DOHH2 (cell line): ENCODE data around the gene CELA1.
"Not testable (repeated sequence)": the region's sequence is repeated elsewhere in the genome, so short reads cannot be mapped to it uniquely, and the experiment has no call there.

Source experiments
- H3F3A ChIP-seq: fragments of 200-600 bp; sonication (generic), shearing (Covaris generic); 2 replicates; pipeline ENCODE4 v1.6.0; 2016; ENCODE audit warnings: antibody characterized with exemption, mild to moderate bottlenecking; ENCODE audit not compliant: control insufficient read depth, insufficient read depth
- H3K27ac ChIP-seq: fragments of 200-600 bp; sonication (generic); 2 replicates; pipeline ENCODE4 v1.5.1; 2014; ENCODE audit warnings: low read depth, mild to moderate bottlenecking, low read length, moderate library complexity
- H3K27me3 ChIP-seq: fragments of 200-600 bp; sonication (generic); 2 replicates; pipeline ENCODE4 v1.6.1; 2014; ENCODE audit warnings: mild to moderate bottlenecking, low read length, mixed read lengths; ENCODE audit not compliant: control insufficient read depth
- H3K36me3 ChIP-seq: fragments of 200-600 bp; sonication (generic); 2 replicates; pipeline ENCODE4 v1.6.1; 2014; ENCODE audit warnings: mild to moderate bottlenecking, low read length, moderate library complexity, mixed read lengths; ENCODE audit not compliant: control insufficient read depth
- H3K4me1 ChIP-seq: fragments of 200-600 bp; sonication (generic); 2 replicates; pipeline ENCODE4 v1.6.1; 2014; ENCODE audit warnings: mild to moderate bottlenecking, low read length, mixed read lengths; ENCODE audit not compliant: control insufficient read depth
- H3K4me2 ChIP-seq: fragments of 200-600 bp; sonication (generic); 2 replicates; pipeline ENCODE4 v1.6.0; 2014; ENCODE audit warnings: mild to moderate bottlenecking, low read length, moderate library complexity
- H3K4me3 ChIP-seq: fragments of 200-600 bp; sonication (generic); 2 replicates; pipeline ENCODE4 v1.5.1; 2014; ENCODE audit warnings: mild to moderate bottlenecking, low read length, mixed read lengths
- H3K79me2 ChIP-seq: fragments of 200-600 bp; sonication (generic); 2 replicates; pipeline ENCODE4 v1.6.1; 2014; ENCODE audit warnings: mild to moderate bottlenecking, low read length, mixed read lengths; ENCODE audit not compliant: control insufficient read depth
- H3K9me2 ChIP-seq: fragments of 200-600 bp; sonication (generic); replicated peaks from 2 replicates; pipeline ENCODE4 v1.6.1; 2014; ENCODE audit warnings: mild to moderate bottlenecking, low read length, mixed read lengths; ENCODE audit not compliant: control insufficient read depth
- H3K9me3 ChIP-seq: fragments of 200-600 bp; sonication (generic); 2 replicates; pipeline ENCODE4 v1.6.1; 2014; ENCODE audit warnings: antibody characterized with exemption, low read length, mixed read lengths; ENCODE audit not compliant: control insufficient read depth, insufficient read depth
- H4K20me1 ChIP-seq: fragments of 200-600 bp; sonication (generic); 2 replicates; pipeline ENCODE4 v1.6.0; 2014; ENCODE audit warnings: low read depth, mild to moderate bottlenecking, antibody characterized with exemption, low read length, moderate library complexity; ENCODE audit not compliant: control insufficient read depth, insufficient read depth
- EZH2phosphoT487 ChIP-seq: fragments of 200-600 bp; sonication (generic); IDR thresholded peaks from 2 replicates; pipeline ENCODE4 v1.6.1; 2017; ENCODE audit warnings: borderline replicate concordance, mild to moderate bottlenecking, antibody characterized with exemption, low read length, moderate library complexity, mixed read lengths
- TF ChIP-seq, protein P1 (sequence below): fragments of 200-600 bp; sonication (generic); IDR thresholded peaks from one replicate; pipeline ENCODE4 v1.5.1; 2014; ENCODE audit warnings: antibody characterized with exemption, mild to moderate bottlenecking, low read depth, low read length; ENCODE audit not compliant: poor library complexity, severe bottlenecking

Gene CELA1

DNA sequence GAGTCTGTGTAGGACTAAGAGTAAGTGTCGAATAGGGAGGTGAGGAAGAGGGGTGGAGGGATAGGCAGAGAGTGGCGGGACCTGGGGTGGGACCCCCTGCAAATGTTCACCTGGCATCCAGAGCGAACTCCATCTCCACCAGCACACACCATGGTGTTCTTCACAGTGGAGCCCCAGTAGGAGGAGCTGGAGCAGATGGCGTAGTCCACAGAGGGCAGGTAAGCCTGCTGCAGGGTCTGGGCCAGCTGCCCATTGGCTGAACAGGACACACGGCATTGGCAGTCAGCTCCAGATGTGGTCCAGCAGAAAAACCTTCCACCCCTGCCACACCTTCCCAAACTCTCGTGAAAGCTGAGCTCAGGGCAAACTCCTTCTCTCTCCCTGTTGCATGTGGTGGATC lies 6.7 kb downstream of the CELA1 start:
- Histone ChIP-seq H3F3A (no peaks in the 10 kb centered on the region), H3K27me3 (peaks cover 43% of the 10 kb centered on the region), H3K9me2 (no peaks in the 10 kb centered on the region), H3K27ac (no peak overlapping the region), H3K4me3 (no peak overlapping the region), H3K4me1 (peaks cover 10% of the 10 kb centered on the region), H4K20me1 (0 out of 2 replicates have a peak, but pooled peaks cover 3% of the 10 kb centered on the region), H3K36me3 (no peaks in the 10 kb centered on the region), H3K79me2 (no peaks in the 10 kb centered on the region), H3K4me2 (no peak overlapping the region), H3K9me3 (no peaks in the 10 kb centered on the region)
- TF ChIP-seq EZH2phosphoT487 = no peak
- TF ChIP-seq, protein P1, sequence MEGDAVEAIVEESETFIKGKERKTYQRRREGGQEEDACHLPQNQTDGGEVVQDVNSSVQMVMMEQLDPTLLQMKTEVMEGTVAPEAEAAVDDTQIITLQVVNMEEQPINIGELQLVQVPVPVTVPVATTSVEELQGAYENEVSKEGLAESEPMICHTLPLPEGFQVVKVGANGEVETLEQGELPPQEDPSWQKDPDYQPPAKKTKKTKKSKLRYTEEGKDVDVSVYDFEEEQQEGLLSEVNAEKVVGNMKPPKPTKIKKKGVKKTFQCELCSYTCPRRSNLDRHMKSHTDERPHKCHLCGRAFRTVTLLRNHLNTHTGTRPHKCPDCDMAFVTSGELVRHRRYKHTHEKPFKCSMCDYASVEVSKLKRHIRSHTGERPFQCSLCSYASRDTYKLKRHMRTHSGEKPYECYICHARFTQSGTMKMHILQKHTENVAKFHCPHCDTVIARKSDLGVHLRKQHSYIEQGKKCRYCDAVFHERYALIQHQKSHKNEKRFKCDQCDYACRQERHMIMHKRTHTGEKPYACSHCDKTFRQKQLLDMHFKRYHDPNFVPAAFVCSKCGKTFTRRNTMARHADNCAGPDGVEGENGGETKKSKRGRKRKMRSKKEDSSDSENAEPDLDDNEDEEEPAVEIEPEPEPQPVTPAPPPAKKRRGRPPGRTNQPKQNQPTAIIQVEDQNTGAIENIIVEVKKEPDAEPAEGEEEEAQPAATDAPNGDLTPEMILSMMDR = no peak

DNA sequence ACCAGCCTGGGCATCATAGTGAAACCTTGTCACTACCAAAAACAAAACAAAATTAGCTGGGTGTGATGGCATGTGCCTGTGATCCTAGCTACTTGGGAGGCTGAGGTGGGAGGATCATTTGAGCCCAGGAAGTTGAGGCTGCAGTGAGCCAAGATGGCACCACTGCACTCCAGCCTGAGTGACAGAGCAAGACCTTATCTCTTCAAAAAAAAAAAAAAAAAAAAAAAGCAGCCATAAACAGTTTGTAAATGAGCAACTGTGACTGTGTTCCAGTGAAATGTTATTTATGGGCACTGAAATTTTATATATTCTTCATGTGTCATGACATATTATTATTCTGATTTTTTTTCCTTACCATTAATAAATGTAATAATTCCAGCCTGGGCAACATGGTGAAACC lies 9.1 kb downstream of the CELA1 start:
- not testable (repeated sequence) for H3K36me3 ChIP-seq, H3K4me3 ChIP-seq, H3K9me2 ChIP-seq, H3K9me3 ChIP-seq, H3K4me1 ChIP-seq, H3K4me2 ChIP-seq, H3K79me2 ChIP-seq, H3F3A ChIP-seq, H4K20me1 ChIP-seq, H3K27ac ChIP-seq
- peaks cover 38% of the 10 kb centered on the region for H3K27me3 ChIP-seq

- H3F3A ChIP-seq = no peaks in the 10 kb centered on the region
- no peaks in the 10 kb centered on the region for H3K36me3 ChIP-seq
- H3K27ac ChIP-seq = no peak overlapping the region
- H4K20me1 ChIP-seq = no peaks in the 10 kb centered on the region
- H3K9me3 ChIP-seq = no peaks in the 10 kb centered on the region
- no peaks in the 10 kb centered on the region for H3K79me2 ChIP-seq
- no peaks in the 10 kb centered on the region for H3K4me1 ChIP-seq
- no peak overlapping the region for H3K4me2 ChIP-seq
- no peaks in the 10 kb centered on the region for H3K9me2 ChIP-seq
- no peak overlapping the region for H3K4me3 ChIP-seq
- TF ChIP-seq, protein P1 = no peak
- no peak for TF ChIP-seq EZH2phosphoT487
- H3K27me3 ChIP-seq = peaks cover 37% of the 10 kb centered on the region
These were observed 10.5 kb downstream of the CELA1 start for GRCh38 chr12:51335931-51336330.

- H3K27me3 ChIP-seq = peaks cover 42% of the 10 kb centered on the region
- no peaks in the 10 kb centered on the region for H4K20me1 ChIP-seq
- no peak overlapping the region for H3K27ac ChIP-seq
- H3K9me3 ChIP-seq = no peaks in the 10 kb centered on the region
- H3K4me2 ChIP-seq = no peak overlapping the region
- TF ChIP-seq EZH2phosphoT487 = no peak
- TF ChIP-seq, protein P1 = no peak
- no peaks in the 10 kb centered on the region for H3K4me1 ChIP-seq
- H3K36me3 ChIP-seq = no peaks in the 10 kb centered on the region
- H3F3A ChIP-seq = no peaks in the 10 kb centered on the region
- H3K79me2 ChIP-seq = no peaks in the 10 kb centered on the region
- no peaks in the 10 kb centered on the region for H3K9me2 ChIP-seq
- no peak overlapping the region for H3K4me3 ChIP-seq
These were observed 11.7 kb downstream of the CELA1 start for GRCh38 chr12:51334764-51335163.
